GM12878 (cell line): ENCODE data around the gene HPSE2. TPM values are rescaled to one million over a fixed set of nuclear protein-coding genes. Genes with fewer than 3 reads are reported as not detected.

Source experiments
- ATAC-seq: fragments of 200-7000 bp; cut with Tn5 transposase; 3 replicates; pipeline ENCODE4 v1.9.1; 2020; ENCODE audit warnings: mild to moderate bottlenecking, moderate library complexity
- BruUV-seq: library from RNA; stranded (reverse); fragments of 400-500 nt; replicated peaks from 2 replicates; lab custom pipeline; 2021; lab: Mats Ljungman, UMichigan
- CTCF ChIA-PET: fragments of 300-600 bp; sonication (Branson Sonifier 250); formaldehyde crosslinking; extraction: SDS; loops from one replicate; lab custom pipeline; 2021; ENCODE audit warnings: inconsistent platforms; lab: Yijun Ruan, JAX
- POLR2A ChIA-PET: fragments of 350-600 bp; formaldehyde crosslinking; extraction: SDS; loops from one replicate; lab custom pipeline; 2021; ENCODE audit warnings: inconsistent platforms; lab: Charles Lee
- RAD21 ChIA-PET: fragments of 300-600 bp; sonication (Branson Sonifier 250); formaldehyde crosslinking; loops from one replicate; lab custom pipeline; 2023; ENCODE audit warnings: antibody characterized with exemption; ENCODE audit not compliant: unreplicated experiment; lab: Charles Lee
- SMC1A ChIA-PET: fragments of 300-600 bp; sonication (Branson Sonifier 250); formaldehyde crosslinking; loops from one replicate; lab custom pipeline; 2023; ENCODE audit not compliant: unreplicated experiment, uncharacterized antibody; lab: Charles Lee
- DNase-seq: peaks from one replicate; pipeline ENCODE4 v3.0.0-alpha.2; 2011; ENCODE audit warnings: low read depth, low spot score
- FAIRE-seq: peaks from 3 replicates; lab custom pipeline; 2011; peaks lifted over from hg19 to GRCh38; lab: Jason Lieb, UNC
- H2AFZ ChIP-seq: 2 replicates; pipeline ENCODE4 v1.6.0; 2011; ENCODE audit warnings: low read depth, low read length, control low read depth; ENCODE audit not compliant: control insufficient read depth
- H3K27ac ChIP-seq: 2 replicates; pipeline ENCODE4 v1.5.1; 2011; ENCODE audit warnings: control low read depth; ENCODE audit not compliant: control insufficient read depth, insufficient read depth
- H3K27me3 ChIP-seq, 2 experiments: replicated peaks in 1 of 2; 2 replicates each; pipeline versions ENCODE4 v1.6.0 to v1.6.1; 2011; ENCODE audit warnings: low read length in 1 of 2; ENCODE audit not compliant: control insufficient read depth in 2 of 2, insufficient read depth in 2 of 2
- H3K36me3 ChIP-seq, 2 experiments: 2 replicates each; pipeline ENCODE4 v1.5.1; 2011; ENCODE audit warnings: low read length in 1 of 2; ENCODE audit not compliant: control insufficient read depth in 2 of 2, insufficient read depth in 2 of 2
- H3K4me1 ChIP-seq: 2 replicates; pipeline ENCODE4 v1.6.1; 2011; ENCODE audit warnings: mild to moderate bottlenecking, low read length, moderate library complexity, mixed read lengths; ENCODE audit not compliant: control insufficient read depth, insufficient read depth
- H3K4me2 ChIP-seq: 2 replicates; pipeline ENCODE4 v1.6.0; 2011; ENCODE audit warnings: control low read depth; ENCODE audit not compliant: control insufficient read depth, insufficient read depth
- H3K4me3 ChIP-seq: fragments of 200-600 bp; sonication (generic); 2 replicates; pipeline ENCODE4 v1.5.1; 2016
- H3K79me2 ChIP-seq: 2 replicates; pipeline ENCODE4 v1.6.0; 2011; ENCODE audit warnings: low read length; ENCODE audit not compliant: control insufficient read depth, insufficient read depth
- H3K9ac ChIP-seq: 2 replicates; pipeline ENCODE4 v1.8.0; 2011; ENCODE audit warnings: low read length, control low read depth, mixed read lengths; ENCODE audit not compliant: control insufficient read depth, insufficient read depth
- H3K9me3 ChIP-seq: replicated peaks from 3 replicates; pipeline ENCODE4 v1.5.1; 2011; ENCODE audit warnings: mild to moderate bottlenecking, low read length; ENCODE audit not compliant: control insufficient read depth, insufficient read depth
- H4K20me1 ChIP-seq: 2 replicates; pipeline ENCODE4 v1.6.0; 2011; ENCODE audit not compliant: control insufficient read depth, insufficient read depth
- CREB1 ChIP-seq: IDR thresholded peaks from 2 replicates; pipeline ENCODE4 v1.6.1; 2012; ENCODE audit warnings: low read depth, mild to moderate bottlenecking, inconsistent platforms
- IKZF1 ChIP-seq: fragments of 450-650 bp; conservative IDR thresholded peaks from 2 replicates; pipeline ENCODE4 v1.6.1; 2017; ENCODE audit warnings: antibody characterized with exemption, mild to moderate bottlenecking
- NR2C2 ChIP-seq: IDR thresholded peaks from 2 replicates; pipeline ENCODE4 v1.6.1; 2011; ENCODE audit warnings: borderline replicate concordance, low read depth; ENCODE audit not compliant: control insufficient read depth, insufficient read length
- WGBS: methylation state at CpG from one replicate; pipeline ENCODE4 v1.1.6; 2016; ENCODE audit warnings: low lambda C conversion rate; ENCODE audit not compliant: insufficient replicate concordance, insufficient coverage; ENCODE audit errors: missing lambda C conversion rate; 5-methylcytosine and 5-hydroxymethylcytosine counted together
- in situ Hi-C: fragments of 300-500 bp; cut with MboI; formaldehyde crosslinking; loops from 9 replicates; pipeline ENCODE4 v1.14.3; 2018; ENCODE audit warnings: mixed read lengths
- intact Hi-C: fragments of 100-400 bp; cut with micrococcal nuclease; formaldehyde crosslinking; loops from one replicate; pipeline ENCODE4 v1.14.2; 2022; ENCODE audit not compliant: unreplicated experiment
- microRNA-seq: library from miRNA; unstranded; fragments of <30 nt; microRNA quantifications from one replicate; pipeline ENCODE4, GENCODE V29; 2018
- polyA plus RNA-seq, 11 experiments: library from polyadenylated mRNA; depleted of rRNA in 4 of 11; unstranded in 6 of 11; stranded (reverse) in 5 of 11; fragments of >200 nt; fragmentation: Nextera tagmentation in 4 of 11; fragmentation: Illumina TruSeq in 1 of 11; extraction: Ambion mirVana in 4 of 11; extraction: Trizol in 1 of 11; gene quantifications; 1 replicate in 1 of 11; 2 replicates in 10 of 11; pipeline versions ENCODE4 v1.2.1 to v1.2.3, GENCODE V29; 2011 to 2016; ENCODE audit warnings: inconsistent platforms in 2 of 11, missing spikeins in 2 of 11, low read depth in 1 of 11
- small RNA-seq: library from RNA; depleted of rRNA; stranded (forward); fragments of <200 nt; gene quantifications from one replicate; pipeline ENCODE3, GENCODE V24; 2014
- total RNA-seq, 4 experiments: library from RNA; depleted of rRNA in 3 of 4; stranded (reverse); fragments of >200 nt in 3 of 4; fragmentation: Illumina TruSeq in 1 of 4; extraction: Trizol in 1 of 4; gene quantifications; 2 replicates each; pipeline versions ENCODE4 v1.2.1 to v1.2.3, GENCODE V29; 2013 to 2021

The HPSE2 gene
- total and polyA plus RNA-seq, 10 of the 15 experiments (the other 5 are each of a cell fraction or from before 2014, with no cell fraction given), result 0.06 TPM; not detected in 9

- no peak overlapping the region for H3K9ac ChIP-seq
- intact Hi-C loops (no loop called here), in situ Hi-C loops (no loop called here)
- POLR2A ChIA-PET, result no interaction called here
- whole genome bisulfite sequencing, result 88% methylated on average over 18 of the region's 18 CpGs
- H3K4me3 ChIP-seq, result no peak overlapping the region
- no peak overlapping the region for H3K4me2 ChIP-seq
- peaks cover 47% of the 10 kb centered on the region for H3K4me1 ChIP-seq
- no peaks in the 10 kb centered on the region for H3K36me3 ChIP-seq
- no peaks in the 10 kb centered on the region for H3K27me3 ChIP-seq
- H2AFZ ChIP-seq, result no peak overlapping the region
- H3K9me3 ChIP-seq, result no peaks in the 10 kb centered on the region
- no peak for FAIRE-seq
- no peak overlapping the region for H3K27ac ChIP-seq
- ATAC-seq, result no peak
- no peaks in the 10 kb centered on the region for H4K20me1 ChIP-seq
- SMC1A ChIA-PET, result interaction anchor here (1.5 kb wide), 1 partner anchor 37 kb away, joined by 3 read pairs; no protein-coding TSS in a partner anchor
- TF ChIP-seq IKZF1, result no peak
- no peak for TF ChIP-seq CREB1
- no peak for TF ChIP-seq NR2C2
- CTCF ChIA-PET, result interaction anchor here (0.5 to 1.0 kb wide), 2 partner anchors 13 to 390 kb away, joined by 3 read pairs; no protein-coding TSS in a partner anchor
- DNase-seq, result no peak
- RAD21 ChIA-PET, result no interaction called here
- no TSS peak for BruUV-seq
- H3K79me2 ChIP-seq, result no peaks in the 10 kb centered on the region
These were observed 827.9 kb downstream of the HPSE2 start for GRCh38 chr10:98407744-98408241.

Small RNAs within 50 kb of the gene (microRNA-seq; reads per million reads assigned to microRNA genes)
- 3.2 reads per million, percentile 17 among the genes with 10 or more reads in this experiment for gene MIR4685
- not detected for gene MIR6507

Small RNAs within 50 kb of the gene (small RNA-seq; reads per million reads assigned to genes)
- gene MIR4685 (0.12 reads per million), gene MIR6507 (not detected)

Other genes starting within 250 kb of the HPSE2 start
- gene CNNM1, start 93.5 kb upstream of the HPSE2 start, total RNA-seq (2014; rRNA removed), result not detected in 2 replicates
- not detected in 2 replicates for gene CNNM1, start 93.5 kb upstream of the HPSE2 start, total RNA-seq (2014; rRNA removed; fragmentation: Illumina TruSeq; extraction: Trizol)
- gene CNNM1, start 93.5 kb upstream of the HPSE2 start, total RNA-seq (2021), result not detected in 2 replicates
- gene CNNM1, start 93.5 kb upstream of the HPSE2 start, polyA plus RNA-seq (2011; rRNA removed), result not detected in 2 replicates
- gene CNNM1, start 93.5 kb upstream of the HPSE2 start, polyA plus RNA-seq (2014; fragmentation: Illumina TruSeq; extraction: Trizol), result 0.01 TPM in 1 of 2 replicates, not detected in the other
- gene CNNM1, start 93.5 kb upstream of the HPSE2 start, polyA plus RNA-seq (2014; fragmentation: Nextera tagmentation; extraction: Ambion mirVana), result not detected
- not detected in 2 replicates for gene CNNM1, start 93.5 kb upstream of the HPSE2 start, polyA plus RNA-seq (2014; rRNA removed)
- gene CNNM1, start 93.5 kb upstream of the HPSE2 start, polyA plus RNA-seq (2016; fragmentation: Nextera tagmentation; extraction: Ambion mirVana), result not detected
- 37.1 and 42.2 TPM in 2 replicates for gene GOT1, start 194.8 kb upstream of the HPSE2 start, total RNA-seq (2014; rRNA removed)
- 32.5 and 34.5 TPM in 2 replicates for gene GOT1, start 194.8 kb upstream of the HPSE2 start, total RNA-seq (2014; rRNA removed; fragmentation: Illumina TruSeq; extraction: Trizol)
- 35.6 and 36.4 TPM in 2 replicates for gene GOT1, start 194.8 kb upstream of the HPSE2 start, total RNA-seq (2021)
- 30.1 and 44.4 TPM in 2 replicates for gene GOT1, start 194.8 kb upstream of the HPSE2 start, polyA plus RNA-seq (2011; rRNA removed)
- 63.6 and 92.0 TPM in 2 replicates for gene GOT1, start 194.8 kb upstream of the HPSE2 start, polyA plus RNA-seq (2014; fragmentation: Illumina TruSeq; extraction: Trizol)
- 10 to 100 TPM; 56.2 to 58.4 TPM for gene GOT1, start 194.8 kb upstream of the HPSE2 start, polyA plus RNA-seq (2014; fragmentation: Nextera tagmentation; extraction: Ambion mirVana)
- 33.8 and 38.9 TPM in 2 replicates for gene GOT1, start 194.8 kb upstream of the HPSE2 start, polyA plus RNA-seq (2014; rRNA removed)
- gene GOT1, start 194.8 kb upstream of the HPSE2 start, polyA plus RNA-seq (2016; fragmentation: Nextera tagmentation; extraction: Ambion mirVana), result 10 to 100 TPM; 67.4 to 67.5 TPM